Calu3 (cell line): ENCODE results near the gene SSR2. TPM values are rescaled to one million over a fixed set of nuclear protein-coding genes. Genes with fewer than 3 reads are reported as not detected.

Experiments used
- BruUV-seq: library from RNA; stranded (reverse); fragments of 400-500 nt; replicated peaks from 2 replicates; lab custom pipeline; 2021; lab: Mats Ljungman, UMichigan
- CTCF ChIA-PET: fragments of 300-600 bp; sonication (Branson Sonifier 250); formaldehyde crosslinking; loops from one replicate; lab custom pipeline; 2022; ENCODE audit warnings: antibody characterized with exemption; lab: Charles Lee
- DNase-seq: peaks from one replicate; pipeline ENCODE4 v3.0.0; 2022
- H3K27ac Mint-ChIP-seq: one replicate; pipeline ENCODE4 v1.8.0; 2022; ENCODE audit warnings: mixed read lengths; ENCODE audit not compliant: unreplicated experiment
- H3K27me3 Mint-ChIP-seq: one replicate; pipeline ENCODE4 v1.8.0; 2022; ENCODE audit warnings: mixed read lengths; ENCODE audit not compliant: unreplicated experiment
- H3K36me3 Mint-ChIP-seq: one replicate; pipeline ENCODE4 v1.8.0; 2022; ENCODE audit warnings: mild to moderate bottlenecking, moderate library complexity, mixed read lengths; ENCODE audit not compliant: insufficient read depth, unreplicated experiment
- H3K4me1 Mint-ChIP-seq: one replicate; pipeline ENCODE4 v1.8.0; 2022; ENCODE audit warnings: mild to moderate bottlenecking, low read depth, mixed read lengths; ENCODE audit not compliant: unreplicated experiment
- H3K4me3 Mint-ChIP-seq: one replicate; pipeline ENCODE4 v1.8.0; 2022; ENCODE audit warnings: mild to moderate bottlenecking, low read depth, moderate library complexity, mixed read lengths; ENCODE audit not compliant: unreplicated experiment
- H3K9me3 Mint-ChIP-seq: one replicate; pipeline ENCODE4 v1.8.0; 2022; ENCODE audit warnings: low read depth, mixed read lengths; ENCODE audit not compliant: unreplicated experiment
- CTCF ChIP-seq: fragments of 200-600 bp; IDR thresholded peaks from one replicate; pipeline ENCODE4 v1.8.0; 2022; ENCODE audit warnings: antibody characterized with exemption; ENCODE audit not compliant: unreplicated experiment
- intact Hi-C: fragments of 100-400 bp; cut with micrococcal nuclease; formaldehyde crosslinking; loops from one replicate; pipeline ENCODE4 v1.10.0; 2022; ENCODE audit not compliant: unreplicated experiment
- total RNA-seq: library from RNA; stranded (reverse); gene quantifications from 2 replicates; pipeline ENCODE4 v1.2.3, GENCODE V29; 2022

SSR2 gene
- total RNA-seq, 1 experiment from 2014 or later: 246 TPM

- peaks cover 31% of the 10 kb centered on the region for H3K27me3 Mint-ChIP-seq
- intact Hi-C loops: loop anchor here (5.0 kb wide), 1 partner anchor 42 kb away; the partner anchor contains the start of gene RAB25
- CTCF ChIA-PET: interaction anchor here (0.6 to 0.9 kb wide), 4 partner anchors 12 to 94 kb away, joined by 3 to 4 read pairs (median 3); no protein-coding TSS in a partner anchor
- no peak for DNase-seq
- no peaks in the 10 kb centered on the region for H3K9me3 Mint-ChIP-seq
- BruUV-seq: no TSS peak
- no peak for TF ChIP-seq CTCF
- H3K4me3 Mint-ChIP-seq: peak overlapping the region; percentile 95
- H3K36me3 Mint-ChIP-seq: peaks cover 47% of the 10 kb centered on the region
- H3K4me1 Mint-ChIP-seq: peaks cover 16% of the 10 kb centered on the region
- H3K27ac Mint-ChIP-seq: peak overlapping the region; percentile 50
These were observed 832 bp downstream of the SSR2 start for GRCh38 chr1:156019946-156020292.

- Mint-ChIP-seq H3K27me3 (no peaks in the 10 kb centered on the region), H3K4me3 (no peak overlapping the region), H3K4me1 (peaks cover 12% of the 10 kb centered on the region), H3K9me3 (no peaks in the 10 kb centered on the region), H3K27ac (no peak overlapping the region), H3K36me3 (peaks cover 75% of the 10 kb centered on the region)
- no peak for TF ChIP-seq CTCF
- intact Hi-C loops: no loop called here
- no peak for DNase-seq
- CTCF ChIA-PET: no interaction called here
- no TSS peak for BruUV-seq
These were observed 5.9 kb downstream of the SSR2 start for GRCh38 chr1:156014829-156015228.

GRCh38 chr1:156012051-156012817 is 8.5 kb downstream of the SSR2 start:
- BruUV-seq: no TSS peak
- Mint-ChIP-seq H3K27ac (no peak overlapping the region), H3K4me3 (no peak overlapping the region), H3K9me3 (no peaks in the 10 kb centered on the region), H3K36me3 (peaks cover 66% of the 10 kb centered on the region), H3K27me3 (no peaks in the 10 kb centered on the region), H3K4me1 (peaks cover 1% of the 10 kb centered on the region)
- TF ChIP-seq CTCF: no peak
- DNase-seq: no peak
- CTCF ChIA-PET: no interaction called here
- intact Hi-C loops: no loop called here

GRCh38 chr1:156009404-156009803 is 11.3 kb downstream of the SSR2 start:
- no peak for DNase-seq
- no peak overlapping the region for H3K4me3 Mint-ChIP-seq
- CTCF ChIA-PET: no interaction called here
- no TSS peak for BruUV-seq
- intact Hi-C loops: no loop called here
- peaks cover 62% of the 10 kb centered on the region for H3K36me3 Mint-ChIP-seq
- TF ChIP-seq CTCF: no peak
- no peak overlapping the region for H3K27ac Mint-ChIP-seq
- no peaks in the 10 kb centered on the region for H3K27me3 Mint-ChIP-seq
- no peaks in the 10 kb centered on the region for H3K9me3 Mint-ChIP-seq
- peaks cover 22% of the 10 kb centered on the region for H3K4me1 Mint-ChIP-seq
